Retina (tissue), 1 donor: ENCODE data around the gene SPATA20.
A peak's percentile ranks its signal among the peaks of the same experiment; 100 is the strongest.

Experiments used
- DNase-seq: peaks from one replicate; pipeline ENCODE4 v3.0.0-alpha.2; 2016

The SPATA20 gene

GRCh38 chr17:50520483-50520882 lies 26.5 kb upstream of the SPATA20 start:
- DNase-seq = no peak

- no peak for DNase-seq
Observed at GRCh38 chr17:50521514-50521913, 25.5 kb upstream of the SPATA20 start.

GRCh38 chr17:50522766-50523165 lies 24.2 kb upstream of the SPATA20 start:
- no peak for DNase-seq

- DNase-seq = no peak
Observed at GRCh38 chr17:50523208-50523607, 23.8 kb upstream of the SPATA20 start.

GRCh38 chr17:50524838-50525237 lies 22.1 kb upstream of the SPATA20 start:
- no peak for DNase-seq

GRCh38 chr17:50527155-50527762 lies 19.7 kb upstream of the SPATA20 start:
- DNase-seq = no peak

GRCh38 chr17:50527949-50528474 lies 19.0 kb upstream of the SPATA20 start:
- no peak for DNase-seq

- DNase-seq = no peak
Observed at GRCh38 chr17:50529849-50530248, 17.1 kb upstream of the SPATA20 start.

- DNase-seq = no peak
Observed at GRCh38 chr17:50531428-50532025, 15.4 kb upstream of the SPATA20 start.

- DNase-seq = no peak
Observed at GRCh38 chr17:50532452-50533024, 14.4 kb upstream of the SPATA20 start, which contains the start of gene EPN3. TSS of gene EPN3 (plus strand) at chr17:50532735. CDS start at chr17:50536557, 3,822 bp downstream.

GRCh38 chr17:50533185-50533584 lies 13.8 kb upstream of the SPATA20 start:
- DNase-seq = no peak

GRCh38 chr17:50533720-50534148 lies 13.2 kb upstream of the SPATA20 start:
- peak; percentile 46 for DNase-seq

- no peak for DNase-seq
Observed at GRCh38 chr17:50534222-50534978, 12.6 kb upstream of the SPATA20 start.

GRCh38 chr17:50534979-50535326 lies 12.0 kb upstream of the SPATA20 start:
- DNase-seq = no peak

GRCh38 chr17:50535407-50535806 lies 11.6 kb upstream of the SPATA20 start:
- no peak for DNase-seq

GRCh38 chr17:50536683-50537646 lies 10.0 kb upstream of the SPATA20 start:
- no peak for DNase-seq

GRCh38 chr17:50537721-50538548 lies 9.0 kb upstream of the SPATA20 start:
- no peak for DNase-seq

- no peak for DNase-seq
Observed at GRCh38 chr17:50538549-50539410, 8.2 kb upstream of the SPATA20 start.

GRCh38 chr17:50539762-50540559 lies 7.0 kb upstream of the SPATA20 start:
- no peak for DNase-seq
